ENCODE data around the gene GALNT14. TPM values are rescaled to one million over a fixed set of nuclear protein-coding genes. Genes with fewer than 3 reads are reported as not detected.

GALNT14 gene
- total RNA-seq, 1 experiment from 2014 or later = 6.0 TPM

GRCh38 chr2:30897539-30897938 lies 240.7 kb downstream of the GALNT14 start:
- Mint-ChIP-seq H3K27ac (no peak overlapping the region), H3K4me3 (no peak overlapping the region), H3K4me1 (no peaks in the 10 kb centered on the region), H3K27me3 (ENCODE audit: low read depth) (no peaks in the 10 kb centered on the region; the same call in 1 of the 2 replicates), H3K36me3 (no peaks in the 10 kb centered on the region), H3K9me3 (peaks cover 15% of the 10 kb centered on the region)
- no peak for DNase-seq (ENCODE audit: low spot score)
- ATAC-seq = peak; percentile 59
- POLR2A ChIA-PET = no interaction called here
- TF ChIP-seq CBFB (CRISPR knock-in tag; IDR thresholded peaks at IDR 0.05; ENCODE audit: low read depth) (no peak), SMAD3 (CRISPR knock-in tag; IDR thresholded peaks at IDR 0.05; ENCODE audit: borderline replicate concordance) (no peak), OVOL2 (CRISPR knock-in tag; IDR thresholded peaks at IDR 0.05; ENCODE audit: borderline replicate concordance) (no peak), ELF4 (CRISPR knock-in tag; IDR thresholded peaks at IDR 0.05; ENCODE audit: low read depth) (no peak), NFATC4 (CRISPR knock-in tag; IDR thresholded peaks at IDR 0.05) (no peak), EMX1 (CRISPR knock-in tag; IDR thresholded peaks at IDR 0.05) (no peak), NR2C2 (CRISPR knock-in tag; IDR thresholded peaks at IDR 0.05) (no peak), ZNF423 (CRISPR knock-in tag; IDR thresholded peaks at IDR 0.05) (no peak)
- CTCF ChIA-PET = interaction anchor here (0.9 to 1.4 kb wide), 3 partner anchors 16 to 273 kb away, joined by 3 to 4 read pairs (median 3); no protein-coding TSS in a partner anchor

- ChIA-PET POLR2A (no interaction called here), CTCF (interaction anchor here (1.8 to 2.2 kb wide), 2 partner anchors 11 to 183 kb away, joined by 6 to 9 read pairs; no protein-coding TSS in a partner anchor)
- no peaks in the 10 kb centered on the region; the same call in 1 of the 2 replicates for H3K36me3 Mint-ChIP-seq
- no peak overlapping the region for H3K27ac Mint-ChIP-seq
- ATAC-seq = no peak
- no peak for TF ChIP-seq ZNF121 (CRISPR knock-in tag; IDR thresholded peaks at IDR 0.05)
- TF ChIP-seq IRF1 (CRISPR knock-in tag; IDR thresholded peaks at IDR 0.05) = no peak
- TF ChIP-seq ZNF423 (CRISPR knock-in tag; IDR thresholded peaks at IDR 0.05) = no peak
- no peak for TF ChIP-seq SMAD3 (CRISPR knock-in tag; IDR thresholded peaks at IDR 0.05; ENCODE audit: borderline replicate concordance)
- no peak for TF ChIP-seq ESRRA (CRISPR knock-in tag; IDR thresholded peaks at IDR 0.05; ENCODE audit: borderline replicate concordance)
- no peak for TF ChIP-seq NR3C1 (CRISPR knock-in tag; conservative IDR thresholded peaks at IDR 0.05; ENCODE audit: low read depth)
- TF ChIP-seq JAZF1 (CRISPR knock-in tag; IDR thresholded peaks at IDR 0.05) = no peak
- no peak for TF ChIP-seq ZNF416 (CRISPR knock-in tag; IDR thresholded peaks at IDR 0.05)
- H3K9me3 Mint-ChIP-seq = peaks cover 21% of the 10 kb centered on the region
- H3K4me1 Mint-ChIP-seq = no peaks in the 10 kb centered on the region
- DNase-seq (ENCODE audit: low spot score) = no peak
- H3K27me3 Mint-ChIP-seq (ENCODE audit: low read depth) = no peaks in the 10 kb centered on the region; the same call in 1 of the 2 replicates
- H3K4me3 Mint-ChIP-seq = no peak overlapping the region
These were observed 243.6 kb downstream of the GALNT14 start for GRCh38 chr2:30894498-30895119.

GRCh38 chr2:30888852-30889409 lies 249.3 kb downstream of the GALNT14 start:
- ATAC-seq (no peak), DNase-seq (ENCODE audit: low spot score) (no peak)
- peaks cover 4% of the 10 kb centered on the region; the same call in 1 of the 2 replicates for H3K36me3 Mint-ChIP-seq
- no peak overlapping the region for H3K27ac Mint-ChIP-seq
- ChIA-PET POLR2A (no interaction called here), CTCF (interaction anchor here (1.1 to 1.6 kb wide), 2 partner anchors 177 to 281 kb away, joined by 5 read pairs; no protein-coding TSS in a partner anchor)
- peaks cover 8% of the 10 kb centered on the region for H3K27me3 Mint-ChIP-seq (ENCODE audit: low read depth)
- no peak overlapping the region for H3K4me3 Mint-ChIP-seq
- peaks cover 23% of the 10 kb centered on the region for H3K9me3 Mint-ChIP-seq
- peaks cover 42% of the 10 kb centered on the region for H3K4me1 Mint-ChIP-seq
- TF ChIP-seq GABPB1 (CRISPR knock-in tag; IDR thresholded peaks at IDR 0.05) = no peak
- TF ChIP-seq GTF2I (CRISPR knock-in tag; conservative IDR thresholded peaks at IDR 0.05) = no peak
- TF ChIP-seq ZNF281 (CRISPR knock-in tag; IDR thresholded peaks at IDR 0.05) = no peak
- no peak for TF ChIP-seq NFYB (CRISPR knock-in tag; conservative IDR thresholded peaks at IDR 0.05; ENCODE audit: low read depth)
- no peak for TF ChIP-seq ZNF512 (CRISPR knock-in tag; IDR thresholded peaks at IDR 0.05; ENCODE audit: borderline replicate concordance)
- no peak for TF ChIP-seq FOXP4 (CRISPR knock-in tag; IDR thresholded peaks at IDR 0.05)
- TF ChIP-seq TP53 (CRISPR knock-in tag; IDR thresholded peaks at IDR 0.05) = no peak
- TF ChIP-seq ERG (CRISPR knock-in tag; IDR thresholded peaks at IDR 0.05) = no peak
- TF ChIP-seq E2F1 (CRISPR knock-in tag; IDR thresholded peaks at IDR 0.05) = no peak
